SK-N-MC (cell line): ENCODE results near the gene PIF1.

Experiments
- EZH2 ChIP-seq: fragments of 200-600 bp; sonication (generic); IDR thresholded peaks from one replicate; pipeline ENCODE4 v1.6.1; 2017; ENCODE audit warnings: antibody characterized with exemption
- POLR2AphosphoS5 ChIP-seq: IDR thresholded peaks from 2 replicates; pipeline ENCODE4 v1.6.1; 2012; ENCODE audit warnings: mild to moderate bottlenecking, low read depth, low read length, borderline replicate concordance

DNA sequence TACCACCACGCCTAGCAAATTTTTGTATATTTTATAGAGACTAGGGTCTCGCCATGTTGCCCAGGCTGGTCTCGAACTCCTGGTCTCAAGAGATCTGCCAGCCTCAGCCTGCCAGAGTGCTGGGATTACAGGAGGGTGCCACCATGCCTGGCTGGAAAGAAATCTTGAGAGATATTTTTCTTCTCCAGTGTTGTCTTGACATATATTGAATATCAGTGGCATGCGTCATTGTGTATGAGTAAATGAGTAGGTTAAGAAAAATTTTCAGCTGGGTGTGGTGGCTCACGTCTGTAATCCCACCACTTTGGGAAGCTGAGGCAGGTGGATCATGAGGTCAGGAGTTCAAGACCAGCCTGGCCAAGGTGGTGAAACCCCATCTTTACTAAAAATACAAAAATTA is 3.5 kb upstream of the PIF1 start:
- TF ChIP-seq POLR2AphosphoS5, result no peak
- no peak for TF ChIP-seq EZH2
